Measurements from ENCODE around the gene ARMC7. TPM values are rescaled to one million over a fixed set of nuclear protein-coding genes. Genes with fewer than 3 reads are reported as not detected.

ARMC7 gene
- total and polyA plus RNA-seq, 2 of the 13 experiments (the other 11 are each of a cell fraction or from before 2014, with no cell fraction given), result 3.9 to 4.2 TPM

DNA sequence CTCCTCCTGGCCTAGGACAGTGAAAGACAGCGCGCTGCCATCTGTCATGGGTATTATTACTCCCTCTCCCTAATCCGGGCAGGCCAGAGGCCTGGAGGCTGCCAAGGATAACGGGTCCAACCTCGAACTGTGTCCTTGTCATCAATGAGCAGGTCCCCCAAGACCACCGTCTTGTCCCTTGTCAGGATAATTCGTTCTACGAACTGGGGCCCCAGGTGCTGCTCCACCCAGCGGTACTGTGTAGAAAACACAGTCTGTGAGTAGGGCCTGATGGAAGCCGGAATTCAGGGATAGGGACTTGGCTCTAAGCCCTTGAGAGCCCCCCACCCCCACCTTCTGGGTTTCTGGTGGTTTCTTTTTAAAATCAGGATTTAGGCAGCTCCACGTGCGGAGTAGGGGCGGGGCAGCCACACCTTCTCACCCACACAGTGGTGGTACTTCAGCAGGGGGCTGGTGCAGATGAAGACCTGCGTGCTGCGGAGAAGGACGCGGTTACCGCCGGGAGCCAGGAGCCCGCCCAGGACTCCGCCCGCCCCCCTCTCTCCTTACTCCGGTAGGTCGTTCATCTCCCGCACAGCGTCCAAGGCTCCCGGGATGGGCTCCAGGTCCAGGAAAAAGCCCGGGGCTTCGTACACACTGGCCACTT, 21.0 kb downstream of the ARMC7 start (continued):
- TF ChIP-seq, protein P1, sequence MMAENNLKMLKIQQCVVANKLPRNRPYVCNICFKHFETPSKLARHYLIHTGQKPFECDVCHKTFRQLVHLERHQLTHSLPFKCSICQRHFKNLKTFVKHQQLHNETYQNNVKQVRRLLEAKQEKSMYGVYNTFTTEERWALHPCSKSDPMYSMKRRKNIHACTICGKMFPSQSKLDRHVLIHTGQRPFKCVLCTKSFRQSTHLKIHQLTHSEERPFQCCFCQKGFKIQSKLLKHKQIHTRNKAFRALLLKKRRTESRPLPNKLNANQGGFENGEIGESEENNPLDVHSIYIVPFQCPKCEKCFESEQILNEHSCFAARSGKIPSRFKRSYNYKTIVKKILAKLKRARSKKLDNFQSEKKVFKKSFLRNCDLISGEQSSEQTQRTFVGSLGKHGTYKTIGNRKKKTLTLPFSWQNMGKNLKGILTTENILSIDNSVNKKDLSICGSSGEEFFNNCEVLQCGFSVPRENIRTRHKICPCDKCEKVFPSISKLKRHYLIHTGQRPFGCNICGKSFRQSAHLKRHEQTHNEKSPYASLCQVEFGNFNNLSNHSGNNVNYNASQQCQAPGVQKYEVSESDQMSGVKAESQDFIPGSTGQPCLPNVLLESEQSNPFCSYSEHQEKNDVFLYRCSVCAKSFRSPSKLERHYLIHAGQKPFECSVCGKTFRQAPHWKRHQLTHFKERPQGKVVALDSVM (CRISPR knock-in tag; IDR thresholded peaks at IDR 0.05), result no peak
- TF ChIP-seq, protein P2, sequence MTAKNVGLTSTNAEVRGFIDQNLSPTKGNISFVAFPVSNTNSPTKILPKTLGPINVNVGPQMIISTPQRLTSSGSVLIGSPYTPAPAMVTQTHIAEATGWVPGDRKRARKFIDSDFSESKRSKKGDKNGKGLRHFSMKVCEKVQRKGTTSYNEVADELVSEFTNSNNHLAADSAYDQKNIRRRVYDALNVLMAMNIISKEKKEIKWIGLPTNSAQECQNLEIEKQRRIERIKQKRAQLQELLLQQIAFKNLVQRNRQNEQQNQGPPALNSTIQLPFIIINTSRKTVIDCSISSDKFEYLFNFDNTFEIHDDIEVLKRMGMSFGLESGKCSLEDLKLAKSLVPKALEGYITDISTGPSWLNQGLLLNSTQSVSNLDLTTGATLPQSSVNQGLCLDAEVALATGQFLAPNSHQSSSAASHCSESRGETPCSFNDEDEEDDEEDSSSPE (CRISPR knock-in tag; IDR thresholded peaks at IDR 0.05), result peak; percentile 41; the same call in 1 of the 2 replicates
- no peak for TF ChIP-seq ZSCAN21 (CRISPR knock-in tag; IDR thresholded peaks at IDR 0.05; ENCODE audit: borderline replicate concordance)
- no peak for TF ChIP-seq SOX13 (IDR thresholded peaks at IDR 0.05)
- TF ChIP-seq SOX13 (CRISPR knock-in tag; conservative IDR thresholded peaks at IDR 0.05 in 1 of 2, IDR thresholded peaks at IDR 0.05 in 1 of 2), result no peak
- no peak for TF ChIP-seq RFX1 (IDR thresholded peaks at IDR 0.05)
- TF ChIP-seq, protein P3, sequence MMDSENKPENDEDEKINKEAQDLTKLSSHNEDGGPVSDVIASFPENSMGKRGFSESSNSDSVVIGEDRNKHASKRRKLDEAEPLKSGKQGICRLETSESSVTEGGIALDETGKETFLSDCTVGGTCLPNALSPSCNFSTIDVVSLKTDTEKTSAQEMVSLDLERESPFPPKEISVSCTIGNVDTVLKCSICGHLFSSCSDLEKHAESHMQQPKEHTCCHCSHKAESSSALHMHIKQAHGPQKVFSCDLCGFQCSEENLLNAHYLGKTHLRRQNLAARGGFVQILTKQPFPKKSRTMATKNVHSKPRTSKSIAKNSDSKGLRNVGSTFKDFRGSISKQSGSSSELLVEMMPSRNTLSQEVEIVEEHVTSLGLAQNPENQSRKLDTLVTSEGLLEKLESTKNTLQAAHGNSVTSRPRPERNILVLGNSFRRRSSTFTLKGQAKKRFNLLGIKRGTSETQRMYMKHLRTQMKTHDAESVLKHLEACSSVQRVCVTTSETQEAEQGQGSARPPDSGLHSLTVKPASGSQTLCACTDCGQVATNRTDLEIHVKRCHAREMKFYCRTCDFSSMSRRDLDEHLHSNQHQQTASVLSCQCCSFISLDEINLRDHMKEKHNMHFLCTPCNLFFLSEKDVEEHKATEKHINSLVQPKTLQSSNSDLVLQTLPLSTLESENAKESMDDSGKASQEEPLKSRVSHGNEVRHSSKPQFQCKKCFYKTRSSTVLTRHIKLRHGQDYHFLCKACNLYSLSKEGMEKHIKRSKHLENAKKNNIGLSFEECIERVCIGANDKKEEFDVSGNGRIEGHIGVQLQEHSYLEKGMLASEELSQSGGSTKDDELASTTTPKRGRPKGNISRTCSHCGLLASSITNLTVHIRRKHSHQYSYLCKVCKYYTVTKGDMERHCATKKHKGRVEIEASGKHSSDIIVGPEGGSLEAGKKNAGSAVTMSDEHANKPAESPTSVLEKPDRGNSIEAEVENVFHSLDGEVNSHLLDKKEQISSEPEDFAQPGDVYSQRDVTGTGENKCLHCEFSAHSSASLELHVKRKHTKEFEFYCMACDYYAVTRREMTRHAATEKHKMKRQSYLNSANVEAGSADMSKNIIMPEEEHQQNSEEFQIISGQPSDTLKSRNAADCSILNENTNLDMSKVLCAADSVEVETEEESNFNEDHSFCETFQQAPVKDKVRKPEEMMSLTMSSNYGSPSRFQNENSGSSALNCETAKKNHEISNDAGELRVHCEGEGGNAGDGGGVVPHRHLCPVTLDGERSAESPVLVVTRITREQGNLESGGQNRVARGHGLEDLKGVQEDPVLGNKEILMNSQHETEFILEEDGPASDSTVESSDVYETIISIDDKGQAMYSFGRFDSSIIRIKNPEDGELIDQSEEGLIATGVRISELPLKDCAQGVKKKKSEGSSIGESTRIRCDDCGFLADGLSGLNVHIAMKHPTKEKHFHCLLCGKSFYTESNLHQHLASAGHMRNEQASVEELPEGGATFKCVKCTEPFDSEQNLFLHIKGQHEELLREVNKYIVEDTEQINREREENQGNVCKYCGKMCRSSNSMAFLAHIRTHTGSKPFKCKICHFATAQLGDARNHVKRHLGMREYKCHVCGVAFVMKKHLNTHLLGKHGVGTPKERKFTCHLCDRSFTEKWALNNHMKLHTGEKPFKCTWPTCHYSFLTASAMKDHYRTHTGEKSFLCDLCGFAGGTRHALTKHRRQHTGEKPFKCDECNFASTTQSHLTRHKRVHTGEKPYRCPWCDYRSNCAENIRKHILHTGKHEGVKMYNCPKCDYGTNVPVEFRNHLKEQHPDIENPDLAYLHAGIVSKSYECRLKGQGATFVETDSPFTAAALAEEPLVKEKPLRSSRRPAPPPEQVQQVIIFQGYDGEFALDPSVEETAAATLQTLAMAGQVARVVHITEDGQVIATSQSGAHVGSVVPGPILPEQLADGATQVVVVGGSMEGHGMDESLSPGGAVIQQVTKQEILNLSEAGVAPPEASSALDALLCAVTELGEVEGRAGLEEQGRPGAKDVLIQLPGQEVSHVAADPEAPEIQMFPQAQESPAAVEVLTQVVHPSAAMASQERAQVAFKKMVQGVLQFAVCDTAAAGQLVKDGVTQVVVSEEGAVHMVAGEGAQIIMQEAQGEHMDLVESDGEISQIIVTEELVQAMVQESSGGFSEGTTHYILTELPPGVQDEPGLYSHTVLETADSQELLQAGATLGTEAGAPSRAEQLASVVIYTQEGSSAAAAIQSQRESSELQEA (CRISPR knock-in tag; IDR thresholded peaks at IDR 0.05; ENCODE audit: not compliant biosample characterization), result no peak
- no peak for TF ChIP-seq ZNF674 (CRISPR knock-in tag; IDR thresholded peaks at IDR 0.05; ENCODE audit: low read depth)
- TF ChIP-seq, protein P4, sequence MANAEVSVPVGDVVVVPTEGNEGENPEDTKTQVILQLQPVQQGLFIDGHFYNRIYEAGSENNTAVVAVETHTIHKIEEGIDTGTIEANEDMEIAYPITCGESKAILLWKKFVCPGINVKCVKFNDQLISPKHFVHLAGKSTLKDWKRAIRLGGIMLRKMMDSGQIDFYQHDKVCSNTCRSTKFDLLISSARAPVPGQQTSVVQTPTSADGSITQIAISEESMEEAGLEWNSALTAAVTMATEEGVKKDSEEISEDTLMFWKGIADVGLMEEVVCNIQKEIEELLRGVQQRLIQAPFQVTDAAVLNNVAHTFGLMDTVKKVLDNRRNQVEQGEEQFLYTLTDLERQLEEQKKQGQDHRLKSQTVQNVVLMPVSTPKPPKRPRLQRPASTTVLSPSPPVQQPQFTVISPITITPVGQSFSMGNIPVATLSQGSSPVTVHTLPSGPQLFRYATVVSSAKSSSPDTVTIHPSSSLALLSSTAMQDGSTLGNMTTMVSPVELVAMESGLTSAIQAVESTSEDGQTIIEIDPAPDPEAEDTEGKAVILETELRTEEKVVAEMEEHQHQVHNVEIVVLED (CRISPR knock-in tag; IDR thresholded peaks at IDR 0.05; ENCODE audit: borderline replicate concordance), result no peak
- no peak for TF ChIP-seq SRSF1 (optimal IDR thresholded peaks at IDR 0.05; ENCODE audit: low read depth, low read length)
- TF ChIP-seq ZNF10 (CRISPR knock-in tag; IDR thresholded peaks at IDR 0.05; ENCODE audit: borderline replicate concordance, low read depth), result no peak
- peak; percentile 47; the same call in 1 of the 2 replicates for TF ChIP-seq STAG1 (CRISPR knock-in tag; IDR thresholded peaks at IDR 0.05)
- no peak for TF ChIP-seq KDM5B (CRISPR knock-in tag; IDR thresholded peaks at IDR 0.05; ENCODE audit: borderline replicate concordance)
- TF ChIP-seq ZFP41 (CRISPR knock-in tag; IDR thresholded peaks at IDR 0.05; ENCODE audit: borderline replicate concordance), result no peak; the same call in 1 of the 2 replicates
- no peak for TF ChIP-seq CEBPG (CRISPR knock-in tag; IDR thresholded peaks at IDR 0.05)
